HG02588 (cell line): ENCODE measurements around the gene RBFOX2.
"Not testable (repeated sequence)": the region's sequence is repeated elsewhere in the genome, so short reads cannot be mapped to it uniquely, and the experiment has no call there.

Source experiments
- ATAC-seq: cut with Tn5 transposase; IDR thresholded peaks from one replicate; pipeline ENCODE4 v1.9.1; 2021; ENCODE audit warnings: mild to moderate bottlenecking, moderate library complexity; ENCODE audit not compliant: unreplicated experiment

Gene RBFOX2

DNA sequence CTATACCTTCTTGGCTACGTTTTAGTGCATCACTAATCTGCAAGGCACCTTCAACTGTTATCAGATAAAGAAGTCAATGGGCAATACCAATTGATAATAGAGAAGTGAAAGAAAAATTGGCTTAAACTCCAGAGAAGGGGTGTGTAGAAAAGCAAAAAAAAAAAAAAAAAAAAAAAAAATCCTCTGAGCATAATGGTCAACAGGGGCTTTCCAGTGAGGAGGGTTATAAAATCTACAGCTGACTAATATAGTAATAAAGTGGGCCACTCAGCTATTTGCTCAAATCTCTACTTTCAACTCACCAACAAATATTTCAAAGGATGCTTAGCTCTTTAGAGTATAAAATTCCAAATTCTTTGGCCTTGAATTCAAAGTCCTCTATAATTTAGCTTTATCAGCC is 233.1 kb downstream of the RBFOX2 start:
- ATAC-seq: no peak

DNA sequence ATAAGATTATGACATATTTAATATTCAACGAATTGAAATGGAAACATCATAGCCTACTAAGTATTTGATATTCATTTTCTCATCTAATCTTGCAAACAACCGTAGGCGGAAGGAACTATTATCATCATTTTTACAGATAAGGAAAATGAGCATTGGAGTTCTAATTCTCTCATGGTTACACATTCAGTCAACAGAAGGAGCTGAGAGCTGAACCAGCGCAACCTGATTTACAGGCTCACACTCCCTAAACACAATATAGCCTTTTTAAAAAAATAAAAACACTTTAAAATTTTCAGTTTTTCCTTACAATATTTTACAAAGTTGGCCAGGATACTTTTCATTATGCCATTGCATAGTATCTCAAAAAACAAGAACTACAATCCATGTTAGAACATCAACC is 236.1 kb downstream of the RBFOX2 start:
- no peak for ATAC-seq

DNA sequence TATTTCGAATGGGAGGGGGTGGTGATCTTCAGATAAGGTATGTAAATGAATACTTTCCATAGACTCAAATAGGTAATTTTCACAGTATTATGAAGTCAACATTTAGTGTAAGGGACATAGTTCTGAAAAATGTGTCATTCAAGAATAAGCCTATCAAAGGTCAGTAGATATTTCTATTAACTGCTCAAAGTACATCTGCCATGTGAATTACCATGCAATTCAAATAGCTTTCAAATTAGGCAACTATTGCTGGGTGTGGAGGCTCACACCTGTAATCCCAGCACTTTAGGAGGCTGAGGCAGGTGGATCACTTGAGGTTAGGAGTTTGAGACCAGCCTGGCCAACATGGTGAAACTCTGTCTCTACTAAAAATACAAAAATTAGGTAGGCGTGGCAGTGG is 236.8 kb downstream of the RBFOX2 start:
- ATAC-seq: not testable (repeated sequence)

DNA sequence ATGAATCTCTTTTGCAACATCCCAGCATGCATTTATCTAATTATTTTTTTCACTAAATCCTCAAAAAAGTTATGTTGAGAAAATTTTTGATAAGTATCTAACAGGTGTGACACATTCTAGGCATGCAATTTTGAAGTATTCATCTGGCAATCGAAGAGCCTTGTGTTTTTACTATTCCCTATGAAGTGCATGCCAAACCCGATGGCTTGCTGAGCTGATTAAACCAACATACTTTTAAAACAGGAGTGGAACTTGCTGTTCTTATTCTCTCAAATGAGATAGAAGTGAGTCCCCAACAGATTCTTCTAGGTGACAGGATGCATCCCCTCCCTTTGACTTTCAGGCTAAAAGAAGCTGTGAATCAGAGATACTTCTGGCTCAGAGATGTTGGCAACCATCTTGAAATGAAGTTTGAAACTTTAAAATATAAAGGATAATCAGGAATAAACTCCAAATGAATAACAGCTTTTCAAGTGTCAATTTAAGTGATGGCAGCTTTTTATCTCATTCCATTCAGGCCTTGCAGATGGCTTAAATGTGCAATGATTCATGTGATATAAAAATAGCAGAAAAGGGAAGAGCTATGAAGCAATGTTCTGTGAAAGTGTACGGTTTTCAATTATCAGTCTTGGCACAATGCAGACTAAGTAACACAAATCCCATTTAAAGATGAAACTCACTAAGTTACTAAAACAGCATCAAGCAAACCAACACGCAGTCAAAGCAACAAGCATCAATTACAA is 243.3 kb downstream of the RBFOX2 start:
- ATAC-seq: no peak

DNA sequence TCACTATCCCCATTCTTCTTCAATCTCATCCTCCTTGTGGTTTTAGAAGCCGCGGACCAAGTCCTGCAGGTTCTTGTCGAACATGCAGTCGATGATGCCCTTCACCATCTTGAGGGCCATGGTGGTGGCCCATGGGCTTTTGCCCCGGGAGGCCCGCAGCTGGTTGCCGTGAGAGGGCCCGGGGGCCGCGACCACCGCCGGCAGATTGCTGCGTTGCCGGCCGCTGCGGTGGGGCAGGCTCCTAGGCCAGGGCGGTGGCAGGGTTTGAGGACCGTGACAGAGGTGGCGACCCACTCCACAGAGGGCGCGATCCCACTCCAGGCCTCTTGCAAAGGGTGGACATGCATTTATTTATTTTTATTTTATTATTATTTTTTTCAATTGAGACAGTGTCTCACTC is 244.0 kb downstream of the RBFOX2 start:
- ATAC-seq: no peak

DNA sequence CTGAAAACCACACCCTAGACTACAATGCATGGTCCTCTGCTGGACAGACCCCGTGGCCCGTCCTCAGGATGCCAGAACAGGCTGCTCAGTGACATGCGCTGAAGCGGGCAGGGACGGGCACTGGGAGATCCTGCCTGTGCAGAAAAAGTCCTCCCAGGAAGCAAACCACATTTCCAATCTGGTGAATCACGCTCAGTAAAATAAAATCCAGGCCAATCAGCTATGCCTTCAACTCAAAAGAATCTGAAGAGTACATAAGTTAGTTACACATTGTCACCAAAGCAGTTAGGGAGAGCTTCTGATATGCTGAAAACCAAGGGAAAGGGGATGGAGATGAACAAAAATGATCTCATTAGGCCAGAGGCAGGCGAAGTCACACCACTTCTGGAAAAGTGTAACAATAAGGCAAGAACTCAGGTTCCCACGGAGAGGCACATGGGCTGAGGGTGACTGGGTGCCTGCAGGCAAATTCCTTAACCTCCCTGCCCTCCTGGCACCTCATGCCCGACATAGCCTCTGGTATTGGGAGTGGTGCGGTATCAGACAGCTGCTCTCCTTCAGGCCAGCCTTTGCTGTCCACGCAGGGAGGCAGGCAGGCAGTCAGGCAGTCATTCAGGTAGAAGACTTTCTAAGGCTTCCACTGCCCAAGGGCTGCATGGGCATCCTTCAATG is 244.5 kb downstream of the RBFOX2 start:
- ATAC-seq: no peak

DNA sequence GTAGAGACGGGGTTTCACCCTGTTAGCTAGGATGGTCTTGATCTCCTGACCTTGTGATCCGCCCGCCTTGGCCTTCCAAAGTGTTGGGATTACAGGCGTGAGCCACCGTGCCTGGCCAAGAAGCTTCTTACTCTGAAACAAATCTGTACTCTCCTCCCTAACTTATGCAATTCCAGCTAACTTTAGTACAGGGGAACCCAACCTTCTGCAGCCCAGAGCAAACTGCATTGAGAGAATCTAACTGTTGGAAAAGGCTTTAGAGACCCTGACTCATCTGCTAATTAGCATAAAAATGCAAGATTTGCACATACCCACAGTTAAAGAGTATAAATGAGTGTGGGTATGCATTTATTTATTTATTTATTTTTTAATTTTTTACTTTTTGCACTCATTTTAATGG is 246.1 kb downstream of the RBFOX2 start:
- no peak for ATAC-seq

DNA sequence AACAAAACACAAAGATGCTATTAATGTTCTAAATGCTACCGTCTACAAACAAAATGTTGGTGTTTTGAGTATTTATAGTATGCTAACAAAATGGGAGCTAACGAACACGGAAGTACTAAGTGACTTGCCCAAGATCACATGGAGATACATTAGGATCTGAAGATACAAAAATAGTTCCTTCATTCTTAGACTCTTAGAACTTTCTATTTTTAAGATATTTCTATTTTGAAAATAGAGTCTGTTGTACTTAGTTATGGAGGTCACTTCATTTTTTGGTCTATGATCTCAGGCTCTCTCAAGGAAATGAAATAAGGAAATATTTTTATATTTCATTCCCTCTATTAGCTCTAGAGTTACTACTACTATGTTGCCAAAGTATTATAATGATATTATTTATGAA is 246.7 kb downstream of the RBFOX2 start:
- ATAC-seq: no peak

DNA sequence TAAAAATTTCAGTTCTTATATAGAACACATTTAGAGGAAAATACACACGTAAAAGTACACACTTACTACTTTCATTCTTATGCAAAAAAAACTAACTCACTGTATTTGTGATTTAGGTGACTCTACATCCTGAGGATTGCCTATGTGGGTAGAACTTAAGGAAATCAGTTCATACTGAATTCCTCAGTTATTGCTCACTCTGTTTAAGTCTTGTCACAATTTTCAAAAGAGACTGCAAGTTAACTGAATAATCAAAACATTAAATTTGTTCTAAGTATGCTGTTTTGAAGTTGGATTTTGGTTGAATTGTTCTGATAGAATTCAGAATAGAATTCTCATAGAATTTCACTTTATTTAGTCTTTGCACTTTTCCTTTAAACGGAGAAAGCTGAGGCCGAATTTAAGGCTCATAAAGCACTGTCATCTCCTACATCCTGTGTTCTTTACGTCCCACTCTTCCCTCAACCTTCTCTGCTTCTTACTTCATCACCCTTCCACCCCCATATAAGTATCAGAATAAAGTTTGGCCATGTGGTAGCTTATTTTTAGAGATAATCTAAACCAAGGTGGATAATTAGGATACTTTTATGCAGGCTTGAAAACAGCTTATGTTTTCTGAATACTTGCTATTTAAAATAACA is 251.2 kb downstream of the RBFOX2 start:
- no peak for ATAC-seq

DNA sequence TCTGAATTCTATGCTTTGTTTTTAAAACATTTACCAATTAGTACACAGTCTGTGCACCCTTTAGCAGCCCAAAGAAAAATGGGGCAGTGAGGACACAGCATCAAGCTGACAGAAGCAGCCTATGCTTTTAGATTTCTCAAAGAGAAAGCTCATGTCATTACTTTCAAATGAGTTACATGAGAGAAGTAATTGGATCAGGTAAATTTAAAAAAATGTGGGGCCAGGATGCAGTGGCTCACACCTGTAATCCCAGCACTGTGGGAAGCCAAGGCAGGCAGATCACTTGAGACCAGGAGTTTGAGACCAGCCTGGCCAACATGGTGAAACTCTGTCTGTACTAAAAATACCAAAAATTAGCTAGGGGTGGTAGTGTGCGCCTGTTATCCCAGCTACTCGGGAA is 253.3 kb downstream of the RBFOX2 start:
- no peak for ATAC-seq

DNA sequence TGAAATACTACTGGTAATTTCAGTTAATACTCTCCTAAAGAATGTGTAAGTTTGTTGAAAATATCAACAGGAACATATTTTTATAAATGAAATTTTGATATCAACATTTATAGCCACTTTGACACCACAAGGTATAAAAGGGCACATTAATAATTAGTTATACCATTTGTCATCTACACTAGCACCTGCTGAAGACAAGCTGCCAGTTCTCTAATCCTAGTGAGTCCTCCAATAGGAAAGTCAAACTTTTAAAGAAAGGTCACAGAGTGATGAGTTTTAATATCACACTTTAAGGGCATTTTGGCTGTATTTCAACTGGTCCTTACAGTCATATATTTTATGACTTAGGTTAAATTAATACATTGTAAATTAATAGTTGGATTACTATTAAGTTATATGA is 258.6 kb downstream of the RBFOX2 start:
- no peak for ATAC-seq

DNA sequence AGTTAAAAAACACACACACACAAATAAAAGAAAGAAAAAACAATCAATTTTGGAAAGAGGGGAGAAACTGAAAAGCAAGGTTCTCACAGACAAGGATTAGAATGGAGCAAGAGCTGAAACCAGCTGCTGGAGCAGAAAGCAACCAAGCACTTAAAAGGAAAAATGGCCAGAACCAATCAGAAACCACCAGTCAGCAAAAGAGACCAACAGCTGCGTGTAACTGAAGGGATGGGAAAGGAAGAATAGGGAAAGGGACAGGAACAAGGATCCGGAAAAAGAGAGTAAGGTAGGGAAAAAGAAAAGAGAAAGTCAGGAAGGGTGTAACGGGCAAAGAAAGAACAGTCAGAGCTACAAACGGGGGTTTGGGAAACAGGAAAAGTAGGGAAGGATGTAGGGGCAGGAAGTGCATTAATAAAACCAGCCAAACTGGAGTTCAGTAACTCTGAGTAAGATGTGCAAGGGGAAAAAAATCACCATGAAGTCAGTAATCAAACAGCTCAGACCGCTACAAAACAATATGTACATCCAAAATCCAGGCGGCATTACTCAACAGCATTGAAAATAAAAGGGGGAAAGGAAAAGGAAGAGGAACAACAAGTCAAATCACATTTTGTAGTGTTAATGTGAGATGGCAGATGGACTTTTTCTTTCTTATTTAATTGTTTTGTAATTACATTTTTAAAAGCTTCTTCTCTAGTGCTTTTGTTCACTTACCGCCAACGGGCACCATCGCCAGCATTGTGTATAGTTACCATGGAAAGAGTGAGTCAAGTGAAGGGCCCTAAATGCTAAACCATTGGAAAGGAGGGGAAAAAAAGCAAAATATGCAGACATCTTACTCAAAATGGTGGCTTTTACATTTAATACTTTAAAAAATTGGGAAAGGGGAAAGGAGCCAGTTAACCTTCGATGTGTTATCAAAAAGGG is 261.7 kb downstream of the RBFOX2 start:
- no peak for ATAC-seq

DNA sequence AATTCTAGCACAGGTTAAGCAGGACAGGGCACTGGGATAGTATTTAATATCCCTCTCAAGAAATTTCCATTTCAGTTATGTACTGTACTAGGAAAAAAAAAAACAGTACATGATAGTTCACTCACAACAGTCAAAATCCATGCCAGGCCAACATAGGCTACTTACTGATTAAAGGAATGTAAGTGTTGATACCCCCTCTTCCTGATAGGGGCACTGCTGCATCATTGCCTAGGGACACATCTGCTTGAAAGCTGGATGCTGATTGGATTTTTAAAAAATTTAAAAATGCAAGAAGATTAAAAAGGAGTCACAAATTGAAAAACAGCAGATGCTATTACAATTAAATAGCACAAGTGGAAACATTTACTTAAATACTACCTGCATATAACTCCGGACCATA is 267.6 kb downstream of the RBFOX2 start:
- no peak for ATAC-seq

DNA sequence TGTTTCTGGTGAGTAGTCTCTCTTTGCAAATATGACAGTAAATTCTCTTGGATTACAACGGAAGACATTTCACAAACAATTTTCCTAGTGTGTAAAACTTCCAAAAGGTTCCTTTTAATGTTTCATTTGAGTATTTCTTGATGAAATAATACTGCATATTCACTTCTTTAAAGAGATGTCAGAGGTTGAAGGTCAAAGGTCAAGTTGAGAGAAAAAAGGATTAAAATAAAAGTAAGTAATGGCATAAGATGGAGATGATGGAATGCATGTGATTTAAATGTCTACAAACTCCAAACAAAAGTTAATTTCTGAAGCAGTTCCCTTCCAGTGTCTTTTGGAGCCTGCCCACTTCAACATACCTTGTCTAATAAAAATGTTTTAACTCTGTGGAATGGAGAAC is 270.2 kb downstream of the RBFOX2 start:
- ATAC-seq: no peak

DNA sequence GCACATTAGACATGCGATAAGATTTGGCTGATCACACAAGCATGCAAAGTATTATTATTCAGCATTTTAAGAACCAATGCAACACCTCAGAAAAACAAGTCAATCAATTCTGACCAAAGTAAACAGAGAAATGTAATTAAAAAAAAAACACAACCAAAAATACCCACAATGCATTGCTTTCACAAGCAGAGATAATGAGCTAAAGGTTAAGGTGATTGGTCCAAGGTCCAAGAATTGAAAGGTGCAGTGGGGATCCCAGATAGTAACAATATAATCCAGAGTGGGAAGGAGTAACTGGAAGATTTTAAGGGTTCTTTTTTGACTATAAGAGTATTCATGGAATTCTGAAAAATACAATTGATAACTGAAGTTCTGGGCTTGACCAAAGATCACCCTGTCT is 271.9 kb downstream of the RBFOX2 start:
- no peak for ATAC-seq

DNA sequence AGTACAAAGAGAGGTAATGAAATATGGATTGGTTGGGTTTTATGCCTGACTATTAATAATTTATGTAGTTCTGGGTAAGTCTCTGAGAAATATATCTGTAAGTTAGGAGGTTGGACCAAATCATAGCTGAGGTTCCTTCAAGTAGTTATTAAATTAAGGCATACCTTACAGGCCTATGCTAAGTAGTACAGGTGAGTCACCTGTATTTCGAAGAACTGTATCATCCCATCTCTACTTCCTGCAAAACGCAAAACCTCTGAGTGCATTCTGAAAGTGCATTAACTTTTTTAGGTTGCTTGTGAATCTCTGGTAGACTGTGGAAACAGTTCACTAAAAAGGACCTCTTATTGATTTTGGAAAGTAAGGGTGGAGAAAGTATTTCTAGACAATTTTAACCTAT is 273.9 kb downstream of the RBFOX2 start:
- no peak for ATAC-seq

DNA sequence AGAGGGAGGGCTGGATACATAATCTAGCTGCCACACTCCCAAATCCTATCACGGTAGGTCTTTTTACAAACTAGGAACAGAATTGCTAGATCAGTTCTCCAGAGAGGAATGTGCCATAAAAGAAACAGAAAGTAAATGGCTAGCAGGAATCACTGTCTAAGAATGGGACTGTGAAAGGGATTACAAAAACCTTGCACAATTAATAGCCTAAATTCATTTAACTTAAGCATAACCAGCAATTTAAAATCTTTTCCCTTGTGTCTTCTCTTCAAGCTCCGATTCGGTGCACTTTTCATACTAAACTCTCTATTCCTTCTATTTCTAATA is 275.8 kb downstream of the RBFOX2 start:
- ATAC-seq: no peak

DNA sequence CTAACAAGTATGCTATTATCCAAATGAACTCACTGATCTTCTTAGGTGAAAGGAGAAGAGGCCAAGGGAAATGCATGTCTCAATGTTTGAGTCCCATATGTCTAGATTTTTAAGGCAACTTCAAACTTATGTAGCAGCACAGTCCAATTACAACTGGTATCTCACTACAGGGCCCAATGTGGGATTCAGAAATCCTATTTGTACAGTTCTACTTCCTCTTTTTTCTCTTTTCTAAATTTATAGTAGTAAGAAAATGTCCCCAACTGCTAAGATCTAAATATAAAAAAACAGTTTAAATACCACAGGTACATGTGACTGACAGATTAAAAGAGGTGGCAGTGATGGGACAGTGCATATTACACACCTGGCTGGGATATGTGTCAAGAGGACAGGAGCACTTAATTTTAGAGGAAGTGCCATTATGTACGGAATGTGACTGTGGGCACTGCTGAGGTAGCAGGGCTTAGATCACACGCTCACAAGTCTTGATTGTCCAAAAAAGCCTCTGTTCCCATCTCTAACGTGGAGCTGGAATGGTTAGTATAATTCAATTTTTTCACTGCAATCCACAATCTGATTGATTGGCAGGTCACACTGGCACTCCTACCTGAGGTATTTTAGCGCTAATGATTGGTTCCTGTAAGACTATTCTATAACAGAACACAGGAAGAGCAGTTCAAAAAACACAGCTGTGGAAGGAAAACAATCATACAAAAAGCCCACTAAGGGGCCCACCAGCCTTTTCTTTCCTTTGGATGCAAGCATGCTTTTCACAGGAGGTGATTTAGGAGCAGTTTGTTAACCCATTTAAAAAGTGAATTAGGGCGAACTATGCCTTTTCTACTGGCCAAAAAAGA is 276.4 kb downstream of the RBFOX2 start:
- ATAC-seq: no peak

DNA sequence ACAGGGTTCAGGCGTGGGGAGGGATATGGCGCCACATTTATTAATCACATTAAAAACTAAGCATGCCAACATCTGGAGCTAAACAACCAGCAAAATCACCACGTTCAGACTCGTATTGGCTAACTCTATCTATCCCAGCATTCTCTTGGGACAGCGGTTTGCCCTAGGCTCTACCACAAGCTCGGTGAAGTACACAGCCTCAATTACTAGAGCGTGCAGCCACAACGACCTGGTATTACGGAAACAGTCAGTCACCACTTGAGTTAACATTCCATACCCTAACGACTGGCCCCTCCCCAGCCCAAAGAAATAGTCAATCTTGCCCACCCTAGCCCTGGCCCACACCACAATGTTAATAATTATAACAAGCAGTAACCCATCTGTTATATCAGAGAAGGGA is 278.8 kb downstream of the RBFOX2 start:
- ATAC-seq: peak; percentile 70

DNA sequence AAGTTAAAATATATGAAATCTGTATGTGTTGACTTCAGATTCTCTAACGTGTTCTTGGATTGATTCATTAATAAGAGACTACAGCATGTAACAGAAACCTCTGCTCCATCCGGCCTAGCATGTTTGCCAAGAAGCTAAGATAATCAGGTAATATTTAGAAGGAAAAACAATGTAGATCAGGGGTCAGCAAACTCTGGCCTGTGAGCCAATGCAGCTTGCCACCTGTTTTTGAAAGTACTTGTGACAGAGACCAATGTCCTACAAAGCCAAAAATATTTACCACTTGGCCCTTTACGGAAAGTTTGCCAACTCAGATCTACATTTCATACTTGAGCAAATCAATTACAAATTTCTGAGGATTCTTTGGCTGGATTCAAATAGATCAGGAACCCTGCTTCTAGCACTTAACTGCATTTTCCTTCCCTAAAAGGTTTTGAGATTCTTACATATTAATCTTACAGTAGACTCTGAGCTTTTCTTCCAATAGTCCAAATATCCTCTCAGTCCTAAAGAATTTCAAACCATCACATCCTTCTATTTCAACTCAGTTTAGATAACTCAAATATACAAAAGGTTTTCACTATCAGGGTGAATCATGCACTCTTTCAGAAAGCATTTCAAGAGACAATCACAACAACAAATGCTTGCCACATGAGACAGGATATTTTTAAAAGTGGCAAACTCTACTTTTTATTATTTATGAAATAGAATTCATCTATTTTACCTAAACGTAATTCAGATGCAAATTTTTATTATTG is 281.5 kb downstream of the RBFOX2 start:
- no peak for ATAC-seq
